Ovary (tissue), 9 donors: ENCODE results near the gene SORCS2. TPM values are rescaled to one million over a fixed set of nuclear protein-coding genes. Genes with fewer than 3 reads are reported as not detected.

ENCODE experiments used
- DNase-seq, 5 donors: peaks; one replicate each; pipeline ENCODE4 v3.0.0-alpha.2; 2019 to 2020
- H3K27ac ChIP-seq, 2 donors: fragments of 200-600 bp; one replicate each; pipeline versions ENCODE4 v1.5.1 to v1.8.0; 2019 to 2022
- H3K27me3 ChIP-seq: fragments of 200-600 bp; one replicate; pipeline ENCODE4 v1.8.0; 2022
- H3K36me3 ChIP-seq: fragments of 200-600 bp; sonication (generic); one replicate; pipeline ENCODE4 v1.5.1; 2019
- H3K4me1 ChIP-seq: one replicate; pipeline ENCODE4 v1.8.1; 2013; ENCODE audit warnings: mild to moderate bottlenecking, moderate library complexity; ENCODE audit not compliant: insufficient read depth
- H3K4me3 ChIP-seq: fragments of 200-600 bp; sonication (generic); one replicate; pipeline ENCODE4 v1.5.1; 2017
- H3K9me3 ChIP-seq, 2 donors: fragments of 200-600 bp in 1 of 2; sonication (generic) in 1 of 2; one replicate each; pipeline versions ENCODE4 v1.5.1 to v1.8.1; 2013 to 2019; ENCODE audit warnings: mild to moderate bottlenecking in 1 of 2, moderate library complexity in 1 of 2
- EP300 ChIP-seq: sonication (generic); formaldehyde crosslinking; IDR thresholded peaks from one replicate; pipeline ENCODE4 v1.6.1; 2017; ENCODE audit warnings: antibody characterized with exemption
- POLR2A ChIP-seq: fragments of 450-650 bp; IDR thresholded peaks from one replicate; pipeline ENCODE4 v1.6.1; 2017; ENCODE audit warnings: antibody characterized with exemption, mild to moderate bottlenecking, moderate library complexity
- WGBS, 3 donors: extraction: QIAGEN DNeasy Blood & Tissue Kit in 1 of 3; methylation state at CpG; one replicate each; pipeline versions ENCODE4 v1.1.5 to v1.1.7; 2013 to 2017; 5-methylcytosine and 5-hydroxymethylcytosine counted together
- intact Hi-C, 4 donors: fragments of 100-400 bp; cut with DNase I; formaldehyde crosslinking; loops; one replicate each; pipeline versions ENCODE4 v1.11.0 to v1.15.1; 2022 to 2023
- polyA plus RNA-seq, 2 donors: library from polyadenylated mRNA; stranded (reverse); fragments of 200-250 nt in 1 of 2; fragments of 350-450 nt in 1 of 2; fragmentation: Illumina TruSeq in 1 of 2; extraction: RNeasy Lipid Tissue Mini Kit (QIAGEN cat#74804) in 1 of 2; gene quantifications; one replicate each; pipeline ENCODE4 v1.2.3, GENCODE V29; 2013 to 2014
- total RNA-seq, 7 donors: library from RNA; depleted of rRNA in 2 of 7; stranded (reverse); fragments of >200 nt in 2 of 7; fragmentation: NEBNext Ultra II Directional in 3 of 7; extraction: Animal tissue kit (Norgen Biotek cat#: 25700) in 3 of 7; gene quantifications; one replicate each; pipeline versions ENCODE4 v1.1.0 to v1.2.4, GENCODE V29; 2016 to 2023
- TF ChIP-seq, protein P1 (sequence below), 3 donors: fragments of 450-650 bp in 2 of 3; fragments of 200-600 bp in 1 of 3; IDR thresholded peaks; one replicate each; pipeline versions ENCODE4 v1.5.1 to v1.8.0; 2016 to 2022; ENCODE audit warnings: antibody characterized with exemption in 3 of 3, mild to moderate bottlenecking in 1 of 3
- donor health status: DM: no; HTN: no; CAD: no; lungs with moderate emphysema.
- donor health status: DM: no; HTN: no; CAD: no.
- donor health status: Bipolar disorder and iron deficiency.
- donor health status: DM: yes; HTN: yes; CAD: no.
- donor health status: DM: no; HTN: no; CAD: no.
- donor health status: DM: yes; HTN: yes; CAD: no.

SORCS2 gene
- total and polyA plus RNA-seq, 9 donors, result 0.60 to 23.9 (median 7.1) TPM

DNA sequence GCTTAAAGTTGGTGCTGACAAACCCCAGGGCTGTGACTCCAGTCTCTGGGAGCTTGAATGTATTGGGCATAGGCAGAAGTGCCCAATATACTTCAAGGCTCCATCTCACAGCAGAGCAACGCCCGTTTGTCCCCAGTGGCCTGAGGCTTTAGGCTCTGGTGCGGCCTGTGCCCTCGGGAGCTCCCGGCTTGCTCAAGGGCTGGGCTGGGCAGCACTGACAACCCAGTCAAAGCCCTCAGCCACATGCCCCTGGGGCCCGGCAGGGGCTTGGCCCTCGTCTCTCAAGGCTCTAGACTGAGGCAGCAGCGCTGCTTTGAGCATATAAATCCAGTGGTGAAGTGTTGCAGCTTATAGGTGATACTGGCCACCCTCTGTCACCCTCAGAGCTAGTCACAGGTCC, 543.6 kb downstream of the SORCS2 start:
- Histone ChIP-seq H3K4me1 (no peaks in the 10 kb centered on the region), H3K9me3 (no peaks in the 10 kb centered on the region), H3K4me3 (no peak overlapping the region), H3K27me3 (no peaks in the 10 kb centered on the region), H3K36me3 (no peaks in the 10 kb centered on the region), H3K27ac (no peak overlapping the region)
- no peak for TF ChIP-seq POLR2A
- TF ChIP-seq, protein P1, sequence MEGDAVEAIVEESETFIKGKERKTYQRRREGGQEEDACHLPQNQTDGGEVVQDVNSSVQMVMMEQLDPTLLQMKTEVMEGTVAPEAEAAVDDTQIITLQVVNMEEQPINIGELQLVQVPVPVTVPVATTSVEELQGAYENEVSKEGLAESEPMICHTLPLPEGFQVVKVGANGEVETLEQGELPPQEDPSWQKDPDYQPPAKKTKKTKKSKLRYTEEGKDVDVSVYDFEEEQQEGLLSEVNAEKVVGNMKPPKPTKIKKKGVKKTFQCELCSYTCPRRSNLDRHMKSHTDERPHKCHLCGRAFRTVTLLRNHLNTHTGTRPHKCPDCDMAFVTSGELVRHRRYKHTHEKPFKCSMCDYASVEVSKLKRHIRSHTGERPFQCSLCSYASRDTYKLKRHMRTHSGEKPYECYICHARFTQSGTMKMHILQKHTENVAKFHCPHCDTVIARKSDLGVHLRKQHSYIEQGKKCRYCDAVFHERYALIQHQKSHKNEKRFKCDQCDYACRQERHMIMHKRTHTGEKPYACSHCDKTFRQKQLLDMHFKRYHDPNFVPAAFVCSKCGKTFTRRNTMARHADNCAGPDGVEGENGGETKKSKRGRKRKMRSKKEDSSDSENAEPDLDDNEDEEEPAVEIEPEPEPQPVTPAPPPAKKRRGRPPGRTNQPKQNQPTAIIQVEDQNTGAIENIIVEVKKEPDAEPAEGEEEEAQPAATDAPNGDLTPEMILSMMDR (IDR thresholded peaks at IDR 0.05), result no peak
- no peak for TF ChIP-seq EP300
- 89 to 96% (median 90%) methylated on average over 8 of the region's 8 CpGs for WGBS, 3 donors
- DNase-seq, result no peak
- intact Hi-C loops, result no loop called here

DNA sequence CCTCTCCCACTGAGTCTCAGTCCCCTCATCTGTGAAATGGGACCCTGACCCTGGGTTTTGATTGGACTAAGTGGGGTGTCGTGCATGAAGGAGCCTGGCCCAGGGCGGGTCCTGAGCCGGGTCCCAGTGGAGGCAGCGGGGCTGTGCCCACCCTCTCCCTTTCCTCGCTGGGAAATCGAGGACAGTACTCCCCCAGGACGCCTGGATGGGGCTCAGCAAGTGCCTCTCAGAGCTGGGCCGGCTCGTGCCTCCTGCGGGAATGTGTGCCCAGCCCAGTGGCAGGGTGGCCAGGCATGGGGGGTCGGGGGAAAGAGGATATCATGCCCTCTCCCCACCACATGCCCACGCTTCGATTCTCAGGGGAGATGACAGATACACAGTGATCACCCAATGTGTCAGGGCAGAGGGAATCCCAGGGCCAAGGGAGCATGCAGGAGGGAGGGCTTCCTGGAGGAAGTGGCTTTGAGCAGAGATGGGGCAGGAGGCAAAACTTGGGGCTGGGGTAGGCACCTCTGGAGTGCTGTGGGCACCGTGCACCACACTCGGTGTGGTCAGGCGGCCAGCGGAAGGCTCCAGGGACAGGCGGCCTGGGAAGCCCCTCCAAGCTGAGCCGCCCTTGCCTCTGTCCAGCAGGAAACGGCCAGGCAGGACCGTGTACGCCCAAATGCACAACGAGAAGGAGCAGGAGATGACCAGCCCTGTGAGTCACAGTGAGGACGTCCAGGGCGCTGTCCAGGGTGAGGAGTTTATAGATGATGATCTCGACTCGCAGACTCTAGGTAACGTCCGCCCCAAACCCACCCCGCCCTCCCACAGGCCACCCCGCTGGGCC, 544.3 kb downstream of the SORCS2 start:
- Histone ChIP-seq H3K4me3 (no peak overlapping the region), H3K9me3 (no peaks in the 10 kb centered on the region), H3K4me1 (no peaks in the 10 kb centered on the region), H3K27me3 (no peaks in the 10 kb centered on the region), H3K27ac (no peak overlapping the region), H3K36me3 (no peaks in the 10 kb centered on the region)
- WGBS, 3 donors, result 84 to 87% (median 85%) methylated on average over 25 to 31 of the region's 31 CpGs
- intact Hi-C loops, result no loop called here
- TF ChIP-seq EP300, result no peak
- TF ChIP-seq POLR2A, result no peak
- TF ChIP-seq, protein P1 (IDR thresholded peaks at IDR 0.05), result no peak
- no peak for DNase-seq

DNA sequence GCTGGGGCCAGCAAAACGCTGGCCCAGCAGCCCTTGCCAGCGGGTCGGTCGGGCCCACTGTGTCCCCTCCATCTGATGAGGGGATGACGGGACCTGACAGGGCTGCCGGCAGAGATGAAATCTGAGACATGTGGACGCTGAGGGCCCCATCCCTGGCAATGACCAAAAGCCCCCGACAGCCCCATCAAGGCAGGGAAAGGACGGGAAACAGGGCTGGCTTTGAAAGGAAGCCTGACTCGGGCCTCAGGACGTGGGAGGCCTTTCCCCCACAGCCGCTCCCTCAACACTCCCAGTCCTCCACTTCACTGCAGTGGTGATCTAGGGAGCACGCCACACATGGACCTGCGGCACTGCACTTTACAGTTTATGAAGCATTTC, 544.9 kb downstream of the SORCS2 start:
- intact Hi-C loops, result no loop called here
- Histone ChIP-seq H3K36me3 (no peaks in the 10 kb centered on the region), H3K4me3 (no peak overlapping the region), H3K27ac (no peak overlapping the region), H3K9me3 (no peaks in the 10 kb centered on the region), H3K27me3 (no peaks in the 10 kb centered on the region), H3K4me1 (no peaks in the 10 kb centered on the region)
- TF ChIP-seq, protein P1 (IDR thresholded peaks at IDR 0.05), result no peak
- TF ChIP-seq POLR2A (no peak), EP300 (no peak)
- 86 to 91% (median 88%) methylated on average over 14 of the region's 14 CpGs for WGBS, 3 donors
- no peak for DNase-seq

DNA sequence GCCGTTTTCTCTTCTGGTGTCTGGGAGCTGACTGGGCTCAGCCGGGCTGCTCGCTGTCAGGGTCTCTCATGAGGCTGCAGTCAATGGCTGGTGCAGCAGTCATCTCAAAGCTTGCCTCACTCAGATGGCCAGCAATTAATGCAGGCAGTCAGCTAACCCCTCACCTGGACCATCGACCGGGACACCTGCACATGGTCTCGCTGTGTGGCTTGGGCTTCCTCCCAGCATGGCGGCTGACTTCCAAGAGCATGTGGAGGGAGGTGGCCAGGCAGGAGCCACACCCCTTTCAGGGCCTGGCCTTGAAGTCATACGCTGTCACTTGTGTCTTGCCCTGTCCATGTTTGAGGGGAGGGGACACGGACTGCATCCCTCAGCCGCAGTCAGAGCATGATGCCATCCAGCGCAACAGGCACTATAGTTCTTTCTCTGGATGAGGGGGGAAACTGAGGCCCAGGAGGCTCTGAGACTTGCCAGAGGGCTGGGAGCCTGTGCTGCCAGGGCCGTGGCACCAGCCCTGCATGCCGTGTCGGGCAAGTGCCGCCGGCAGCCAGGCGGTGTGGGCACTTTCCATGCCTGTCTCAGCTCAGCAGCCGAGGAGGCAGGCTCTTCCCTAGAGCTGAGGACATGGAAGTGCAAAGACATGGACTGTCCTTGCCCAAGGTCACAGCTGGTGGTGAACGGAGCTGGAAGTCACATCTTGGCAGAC, 545.6 kb downstream of the SORCS2 start:
- no peak for DNase-seq
- H3K4me1 ChIP-seq, result no peaks in the 10 kb centered on the region
- no peak overlapping the region for H3K27ac ChIP-seq
- TF ChIP-seq EP300 (no peak), POLR2A (no peak)
- TF ChIP-seq, protein P1 (IDR thresholded peaks at IDR 0.05), result no peak
- no peaks in the 10 kb centered on the region for H3K36me3 ChIP-seq
- H3K4me3 ChIP-seq, result no peak overlapping the region
- intact Hi-C loops, result no loop called here
- H3K9me3 ChIP-seq, result no peaks in the 10 kb centered on the region
- 91 to 94% (median 92%) methylated on average over 13 to 19 of the region's 19 CpGs for WGBS, 3 donors
- no peaks in the 10 kb centered on the region for H3K27me3 ChIP-seq
